GM12891 (cell line): ENCODE results near the gene PIK3CB.
"Not testable (repeated sequence)": the region's sequence is repeated elsewhere in the genome, so short reads cannot be mapped to it uniquely, and the experiment has no call there.

ENCODE experiments used
- DNase-seq: peaks from one replicate; pipeline ENCODE4 v3.0.0; 2011; ENCODE audit warnings: low spot score; ENCODE audit not compliant: insufficient read length
- FAIRE-seq: peaks from 2 replicates; lab custom pipeline; 2011; peaks lifted over from hg19 to GRCh38; lab: Jason Lieb, UNC
- PAX5 ChIP-seq: IDR thresholded peaks from 2 replicates; pipeline ENCODE4 v1.6.1; 2011; ENCODE audit warnings: low read length, moderate library complexity, mild to moderate bottlenecking; ENCODE audit not compliant: insufficient read depth, severe bottlenecking
- POLR2A ChIP-seq: IDR thresholded peaks from 2 replicates; pipeline ENCODE4 v1.6.1; 2011; ENCODE audit warnings: low read depth, low read length, control low read depth
- POLR2AphosphoS5 ChIP-seq: IDR thresholded peaks from 2 replicates; pipeline ENCODE4 v1.6.1; 2011; ENCODE audit warnings: low read depth, low read length, control low read depth
- POU2F2 ChIP-seq: IDR thresholded peaks from 2 replicates; pipeline ENCODE4 v1.6.1; 2011; ENCODE audit warnings: low read depth, mild to moderate bottlenecking, control low read depth, low read length, moderate library complexity
- SPI1 ChIP-seq: IDR thresholded peaks from 2 replicates; pipeline ENCODE4 v1.6.1; 2011; ENCODE audit warnings: low read depth, low read length, control low read depth
- TAF1 ChIP-seq: IDR thresholded peaks from 2 replicates; pipeline ENCODE4 v1.6.1; 2011; ENCODE audit warnings: low read depth, low read length, control low read depth

Gene PIK3CB

GRCh38 chr3:138767498-138768104 is 67.1 kb downstream of the PIK3CB start:
- TF ChIP-seq POU2F2 = no peak
- TF ChIP-seq SPI1 = no peak
- no peak for TF ChIP-seq POLR2AphosphoS5
- TF ChIP-seq TAF1 = no peak
- TF ChIP-seq PAX5 = no peak
- no peak for TF ChIP-seq POLR2A
- FAIRE-seq (no peak), DNase-seq (no peak)

GRCh38 chr3:138761002-138761401 is 73.7 kb downstream of the PIK3CB start:
- DNase-seq (no peak), FAIRE-seq (no peak)
- TF ChIP-seq PAX5 = no peak
- TF ChIP-seq SPI1 = no peak
- no peak for TF ChIP-seq POLR2A
- no peak for TF ChIP-seq TAF1
- TF ChIP-seq POU2F2 = no peak
- TF ChIP-seq POLR2AphosphoS5 = no peak

- TF ChIP-seq PAX5 (no peak), POU2F2 (no peak), TAF1 (no peak), POLR2A (no peak), POLR2AphosphoS5 (no peak), SPI1 (no peak)
- no peak for FAIRE-seq
- DNase-seq = no peak
Measured at GRCh38 chr3:138748190-138748589, 86.5 kb downstream of the PIK3CB start.

- FAIRE-seq = no peak
- no peak for TF ChIP-seq TAF1
- TF ChIP-seq POLR2AphosphoS5 = no peak
- TF ChIP-seq POU2F2 = no peak
- no peak for TF ChIP-seq SPI1
- TF ChIP-seq POLR2A = no peak
- no peak for TF ChIP-seq PAX5
- no peak for DNase-seq
Measured at GRCh38 chr3:138747225-138747624, 87.5 kb downstream of the PIK3CB start.

- TF ChIP-seq POLR2A (no peak), POLR2AphosphoS5 (no peak), PAX5 (no peak), SPI1 (no peak), POU2F2 (no peak), TAF1 (no peak)
- no peak for DNase-seq
- FAIRE-seq = no peak
Measured at GRCh38 chr3:138740072-138740471, 94.7 kb downstream of the PIK3CB start.

GRCh38 chr3:138732456-138732855 is 102.3 kb downstream of the PIK3CB start:
- FAIRE-seq (no peak), DNase-seq (no peak)
- TF ChIP-seq POLR2AphosphoS5 (no peak), TAF1 (no peak), POLR2A (no peak), POU2F2 (no peak), SPI1 (no peak), PAX5 (no peak)

GRCh38 chr3:138726946-138727730 is 107.6 kb downstream of the PIK3CB start:
- TF ChIP-seq PAX5 (no peak), POU2F2 (no peak)
- FAIRE-seq = no peak
- DNase-seq = no peak

GRCh38 chr3:138726042-138726441 is 108.7 kb downstream of the PIK3CB start:
- peak; percentile 75 for FAIRE-seq

GRCh38 chr3:138725116-138725515 is 109.6 kb downstream of the PIK3CB start:
- FAIRE-seq = no peak
- no peak for TF ChIP-seq POLR2AphosphoS5
- DNase-seq = no peak

More at GRCh38 chr3:138726042-138726441, 108.7 kb downstream of the PIK3CB start:
- 0 out of 2 replicates have a peak, but pooled peaks have one; percentile 15 for TF ChIP-seq SPI1
- DNase-seq = not testable (repeated sequence)

- no peak for DNase-seq
- FAIRE-seq = peak; percentile 60
- no peak for TF ChIP-seq SPI1
- no peak for TF ChIP-seq POU2F2
- TF ChIP-seq PAX5 = no peak
- TF ChIP-seq POLR2A = no peak
- TF ChIP-seq TAF1 = no peak
- TF ChIP-seq POLR2AphosphoS5 = no peak
Measured at GRCh38 chr3:138724443-138724842, 110.3 kb downstream of the PIK3CB start.
